B cell (primary cell): ENCODE data around the gene NID1. TPM values are rescaled to one million over a fixed set of nuclear protein-coding genes. Genes with fewer than 3 reads are reported as not detected.

Source experiments
- ATAC-seq: fragments of 200-7000 bp; cut with Tn5 transposase; one replicate; pipeline ENCODE4 v1.10.0; 2021; ENCODE audit warnings: low read depth, mild to moderate bottlenecking, moderate number of reproducible peaks, moderate library complexity
- CTCF ChIA-PET: fragments of 350-600 bp; sonication (Branson Sonifier 250); formaldehyde crosslinking; loops from one replicate; lab custom pipeline; 2021; ENCODE audit warnings: antibody characterized with exemption, inconsistent platforms; lab: Charles Lee
- POLR2A ChIA-PET: fragments of 350-600 bp; sonication (Branson Sonifier 250); formaldehyde crosslinking; loops from one replicate; lab custom pipeline; 2021; ENCODE audit warnings: antibody characterized with exemption; lab: Charles Lee
- DNase-seq: peaks from one replicate; pipeline ENCODE4 v3.0.0; 2013
- H2AFZ ChIP-seq: 2 replicates; pipeline ENCODE4 v1.6.1; 2012; ENCODE audit warnings: mild to moderate bottlenecking, low read depth, low read length; ENCODE audit not compliant: insufficient read depth, poor library complexity, severe bottlenecking
- H3K27ac ChIP-seq, 2 donors: 1 replicate in 1 of 2; 2 replicates in 1 of 2; pipeline ENCODE4 v1.5.1; 2012 to 2013; ENCODE audit warnings: low read length in 2 of 2, mild to moderate bottlenecking in 2 of 2, moderate library complexity in 1 of 2
- H3K27me3 ChIP-seq, 4 experiments: fragments of 200-600 bp in 1 of 4; sonication (generic) in 1 of 4; replicated peaks in 1 of 4; 1 replicate in 2 of 4; 2 replicates in 2 of 4; pipeline versions ENCODE4 v1.6.1 to v1.7.0; 2013 to 2016; ENCODE audit warnings: low read length in 3 of 4, mild to moderate bottlenecking in 2 of 4, mixed read lengths in 1 of 4, moderate library complexity in 1 of 4; ENCODE audit not compliant: insufficient read depth in 4 of 4, control insufficient read depth in 3 of 4; ENCODE audit errors: control extremely low read depth in 1 of 4
- H3K36me3 ChIP-seq, 2 experiments: replicated peaks in 1 of 2; 1 replicate in 1 of 2; 2 replicates in 1 of 2; pipeline versions ENCODE4 v1.6.1 to v1.7.1; 2013; ENCODE audit warnings: low read length in 1 of 2; ENCODE audit not compliant: insufficient read depth in 2 of 2, control insufficient read depth in 1 of 2; ENCODE audit errors: control extremely low read depth in 1 of 2, extremely low read depth in 1 of 2
- H3K4me1 ChIP-seq, 2 donors: fragments of 200-600 bp in 1 of 2; sonication (generic) in 1 of 2; 1 replicate in 1 of 2; 2 replicates in 1 of 2; pipeline versions ENCODE4 v1.5.1 to v1.6.1; 2013 to 2017; ENCODE audit warnings: low read length in 2 of 2; ENCODE audit not compliant: control insufficient read depth in 2 of 2, insufficient read depth in 2 of 2
- H3K4me2 ChIP-seq: replicated peaks from 2 replicates; pipeline ENCODE3; 2012; ENCODE audit warnings: mild to moderate bottlenecking, low read depth, low read length; ENCODE audit not compliant: poor library complexity, severe bottlenecking
- H3K4me3 ChIP-seq, 5 experiments: fragments of 200-600 bp in 1 of 5; sonication (generic) in 1 of 5; 1 replicate in 3 of 5; 2 replicates in 2 of 5; pipeline versions ENCODE4 v1.5.1 to v1.7.0; 2011 to 2016; ENCODE audit warnings: low read length in 4 of 5, mild to moderate bottlenecking in 4 of 5, low read depth in 2 of 5, control low read depth in 1 of 5, moderate library complexity in 1 of 5; ENCODE audit not compliant: insufficient read depth in 1 of 5; ENCODE audit errors: control extremely low read depth in 1 of 5, extremely low read depth in 1 of 5
- H3K79me2 ChIP-seq: fragments of 200-600 bp; sonication (generic); one replicate; pipeline ENCODE4 v1.6.0; 2016; ENCODE audit warnings: low read length; ENCODE audit not compliant: control insufficient read depth, insufficient read depth
- H3K9ac ChIP-seq: fragments of 200-600 bp; sonication (generic); 2 replicates; pipeline ENCODE4 v1.6.1; 2017; ENCODE audit warnings: mild to moderate bottlenecking, low read length, moderate library complexity
- H3K9me3 ChIP-seq, 3 donors: one replicate each; pipeline versions ENCODE4 v1.6.1 to v1.7.1; 2013; ENCODE audit warnings: low read length in 2 of 3; ENCODE audit not compliant: control insufficient read depth in 2 of 3, insufficient read depth in 1 of 3; ENCODE audit errors: control extremely low read depth in 1 of 3
- H4K20me1 ChIP-seq: 2 replicates; pipeline ENCODE4 v1.6.0; 2012; ENCODE audit warnings: mild to moderate bottlenecking, low read length; ENCODE audit not compliant: insufficient read depth, control insufficient read depth, poor library complexity, severe bottlenecking
- H3K27ac Mint-ChIP-seq: one replicate; pipeline ENCODE4 v1.8.0; 2021; ENCODE audit warnings: mixed read lengths
- H3K27me3 Mint-ChIP-seq: one replicate; pipeline ENCODE4 v1.8.0; 2021; ENCODE audit warnings: mixed read lengths
- H3K4me1 Mint-ChIP-seq: one replicate; pipeline ENCODE4 v1.8.0; 2021; ENCODE audit warnings: mixed read lengths
- H3K4me3 Mint-ChIP-seq: one replicate; pipeline ENCODE4 v1.8.0; 2021; ENCODE audit warnings: mixed read lengths
- H3K9me3 Mint-ChIP-seq: one replicate; pipeline ENCODE4 v1.8.0; 2022; ENCODE audit warnings: mixed read lengths; ENCODE audit not compliant: insufficient read depth
- CTCF ChIP-seq: fragments of 200-600 bp; IDR thresholded peaks from one replicate; pipeline ENCODE4 v1.8.0; 2022; ENCODE audit warnings: antibody characterized with exemption, mild to moderate bottlenecking
- EZH2 ChIP-seq: IDR thresholded peaks from 2 replicates; pipeline ENCODE4 v1.6.1; 2012; ENCODE audit warnings: borderline replicate concordance, low read depth, mild to moderate bottlenecking, moderate library complexity, low read length; ENCODE audit not compliant: insufficient read depth, poor library complexity, severe bottlenecking
- WGBS: methylation state at CpG from one replicate; pipeline ENCODE4 v1.1.5; 2013; ENCODE audit warnings: missing lambda C conversion rate; ENCODE audit not compliant: insufficient coverage; 5-methylcytosine and 5-hydroxymethylcytosine counted together
- intact Hi-C: fragments of 100-400 bp; cut with micrococcal nuclease; formaldehyde crosslinking; loops from one replicate; pipeline ENCODE4 v1.10.0; 2022
- polyA plus RNA-seq: library from polyadenylated mRNA; depleted of rRNA; stranded (reverse); fragments of >200 nt; gene quantifications from 2 replicates; pipeline ENCODE4 v1.2.3, GENCODE V29; 2012
- total RNA-seq, 2 donors: library from RNA; stranded (reverse); fragments of 120-200 nt in 1 of 2; gene quantifications; 1 replicate in 1 of 2; 2 replicates in 1 of 2; pipeline versions ENCODE4 v1.2.3 to v1.2.4, GENCODE V29; 2013 to 2022

NID1 gene
- total and polyA plus RNA-seq, 2 donors (not counting 1 experiment from before 2014, with no cell fraction given), result 0.06 TPM; not detected in 1

GRCh38 chr1:236081546-236082227, 16.8 kb upstream of the NID1 start:
- H3K4me1 ChIP-seq, result no peaks in the 10 kb centered on the region
- no peak for TF ChIP-seq CTCF
- TF ChIP-seq EZH2, result no peak
- Mint-ChIP-seq H3K4me3 (no peak overlapping the region), H3K4me1 (no peaks in the 10 kb centered on the region), H3K27ac (no peak overlapping the region), H3K27me3 (peaks cover 14% of the 10 kb centered on the region), H3K9me3 (no peaks in the 10 kb centered on the region)
- 95% methylated on average over 6 of the region's 10 CpGs for WGBS
- CTCF ChIA-PET, result no interaction called here
- no peak overlapping the region for H3K4me3 ChIP-seq
- peaks cover 0 to 3% (median 0%) of the 10 kb centered on the region in 3 donors for H3K9me3 ChIP-seq
- POLR2A ChIA-PET, result no interaction called here
- H3K27ac ChIP-seq, result no peak overlapping the region
- H3K27me3 ChIP-seq, result no peaks in the 10 kb centered on the region
- no peaks in the 10 kb centered on the region for H3K36me3 ChIP-seq
- intact Hi-C loops, result no loop called here
- H3K9ac ChIP-seq, result no peak overlapping the region
- ATAC-seq (no peak), DNase-seq (no peak)
- no peaks in the 10 kb centered on the region for H4K20me1 ChIP-seq
- H2AFZ ChIP-seq, result no peak overlapping the region
- no peaks in the 10 kb centered on the region for H3K79me2 ChIP-seq
- no peak overlapping the region for H3K4me2 ChIP-seq

GRCh38 chr1:236079703-236080102, 14.8 kb upstream of the NID1 start:
- no peaks in the 10 kb centered on the region for H3K79me2 ChIP-seq
- DNase-seq (no peak), ATAC-seq (no peak)
- no peaks in the 10 kb centered on the region for H3K9me3 Mint-ChIP-seq
- TF ChIP-seq EZH2 (no peak), CTCF (no peak)
- intact Hi-C loops, result no loop called here
- H4K20me1 ChIP-seq, result no peaks in the 10 kb centered on the region
- H3K27me3 Mint-ChIP-seq, result peaks cover 11% of the 10 kb centered on the region
- ChIA-PET CTCF (no interaction called here), POLR2A (interaction anchor here (0.6 kb wide), 1 partner anchor 51 kb away, joined by 4 read pairs; no protein-coding TSS in a partner anchor)
- no peaks in the 10 kb centered on the region for H3K4me1 Mint-ChIP-seq
- no peaks in the 10 kb centered on the region for H3K36me3 ChIP-seq
- H3K4me1 ChIP-seq, result no peaks in the 10 kb centered on the region
- no peak overlapping the region for H3K4me3 ChIP-seq
- H3K4me3 Mint-ChIP-seq, result no peak overlapping the region
- H3K9ac ChIP-seq, result no peak overlapping the region
- no peak overlapping the region for H3K27ac Mint-ChIP-seq
- H3K27me3 ChIP-seq, result no peaks in the 10 kb centered on the region
- WGBS, result no CpG with 5 or more reads among the region's 5 CpGs
- H3K9me3 ChIP-seq, result no peaks in the 10 kb centered on the region
- H2AFZ ChIP-seq, result no peak overlapping the region
- no peak overlapping the region for H3K27ac ChIP-seq
- H3K4me2 ChIP-seq, result no peak overlapping the region
